Spleen (tissue), 7 donors: ENCODE data around the gene XPNPEP1.

ENCODE experiments used
- CTCF ChIP-seq, 11 experiments: fragments of 200-600 bp in 7 of 11; fragments of 450-650 bp in 4 of 11; sonication (generic) in 4 of 11; IDR thresholded peaks in 8 of 11; conservative IDR thresholded peaks in 3 of 11; 1 replicate in 7 of 11; 2 replicates in 4 of 11; pipeline versions ENCODE4 v1.4.0 to v1.8.0; 2016 to 2021; ENCODE audit warnings: antibody characterized with exemption in 11 of 11, inconsistent platforms in 4 of 11, mild to moderate bottlenecking in 1 of 11
- POLR2A ChIP-seq, 3 donors: fragments of 450-650 bp; IDR thresholded peaks; one replicate each; pipeline ENCODE4 v1.5.1; 2017; ENCODE audit warnings: antibody characterized with exemption in 3 of 3, mild to moderate bottlenecking in 1 of 3
- POLR2AphosphoS5 ChIP-seq, 3 donors: sonication (generic); formaldehyde crosslinking; IDR thresholded peaks; one replicate each; pipeline ENCODE4 v1.5.1; 2017; ENCODE audit warnings: antibody characterized with exemption in 3 of 3
- donor health status: DM: no; HTN: no; CAD: no; lungs with moderate emphysema.
- donor health status: DM: no; HTN: no; CAD: no.
- donor health status: DM: no; HTN: no; CAD: no.

GRCh38 chr10:109875828-109876821 is 47.2 kb downstream of the XPNPEP1 start:
- TF ChIP-seq CTCF (IDR thresholded peaks at IDR 0.05 in 8 of 11, conservative IDR thresholded peaks at IDR 0.05 in 3 of 11) (no peak), POLR2A (IDR thresholded peaks at IDR 0.05) (no peak), POLR2AphosphoS5 (IDR thresholded peaks at IDR 0.05) (no peak)
